Measurements from ENCODE around the gene IER5.
"Not testable (repeated sequence)": the region's sequence is repeated elsewhere in the genome, so short reads cannot be mapped to it uniquely, and the experiment has no call there.

IER5 gene

DNA sequence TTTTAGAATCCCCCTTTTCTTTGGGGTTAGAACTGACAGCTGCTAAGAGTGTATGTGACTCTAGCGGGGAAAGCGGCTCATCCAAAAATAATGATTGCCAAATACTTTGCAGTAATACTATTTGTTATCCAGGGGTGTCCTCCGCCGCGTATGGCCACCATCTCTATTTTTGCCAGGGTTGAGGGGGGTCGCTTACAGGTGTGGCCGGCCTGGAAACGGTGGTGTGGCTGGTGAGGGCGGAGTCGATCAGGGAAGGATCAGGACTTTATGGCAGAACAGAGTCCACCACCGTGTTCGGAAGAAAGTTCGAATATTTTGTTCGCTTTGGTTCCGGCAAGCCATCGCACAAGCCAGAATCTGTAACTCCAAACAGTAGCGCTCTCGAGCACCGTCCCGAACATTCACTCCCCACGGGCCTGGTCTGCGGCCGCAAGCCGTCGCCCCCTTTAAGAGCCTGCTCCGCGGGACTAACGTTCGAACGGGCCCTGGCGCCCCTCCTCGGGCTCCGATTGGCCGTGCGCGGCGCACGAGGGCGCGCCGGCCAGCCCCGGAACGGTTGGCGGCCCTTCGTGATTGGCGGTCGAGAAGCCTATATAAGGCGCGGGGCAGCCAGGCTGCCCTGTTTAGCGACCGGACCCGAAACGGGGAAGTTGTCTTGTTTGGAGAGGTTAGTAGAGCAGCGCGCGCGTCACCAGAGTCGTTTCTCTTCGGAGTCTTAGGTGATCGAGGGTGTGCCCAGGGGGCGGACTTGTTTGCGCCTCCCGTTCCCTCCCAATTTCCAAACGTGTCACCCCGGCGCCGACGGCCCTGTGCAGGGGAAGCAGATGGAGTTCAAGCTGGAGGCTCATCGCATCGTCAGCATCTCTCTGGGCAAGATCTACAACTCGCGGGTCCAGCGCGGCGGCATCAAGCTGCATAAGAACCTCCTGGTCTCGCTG, at the start of gene IER5:
TSS of gene IER5 (plus strand) at position 622 of the 938 bp plus-strand sequence. CDS start at position 825, 203 bp downstream.
- peak; percentile 98 for DNase-seq (ENCODE audit: low spot score)

DNA sequence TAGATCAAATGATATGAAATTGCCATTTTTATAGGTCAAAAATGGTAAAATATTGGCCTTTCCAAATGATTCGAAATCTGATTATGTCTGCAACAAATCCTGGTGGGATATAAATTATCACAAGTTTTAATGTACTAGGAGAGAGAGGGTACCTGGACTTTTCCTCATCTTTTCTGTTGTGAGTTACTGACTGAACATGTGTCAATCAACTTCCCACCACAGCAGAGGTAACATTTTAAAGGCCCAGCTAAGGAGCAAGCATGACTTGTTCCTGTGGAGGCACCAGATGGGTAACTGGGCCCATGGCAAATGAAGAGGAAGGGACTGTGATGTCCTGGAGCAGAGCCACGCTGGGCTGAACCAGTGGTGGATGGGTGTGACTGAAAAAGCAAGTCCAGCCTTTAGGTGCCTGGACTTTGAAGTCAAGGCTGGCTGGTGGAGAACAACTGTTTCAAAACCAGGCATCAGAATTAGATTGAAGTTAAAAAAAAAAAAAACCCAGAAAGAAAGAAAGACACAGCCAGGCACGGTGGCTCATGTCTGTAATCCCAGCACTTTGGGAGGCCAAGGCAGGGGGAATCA, 48.1 kb upstream of the IER5 start:
- no peak for DNase-seq (ENCODE audit: low spot score)

DNA sequence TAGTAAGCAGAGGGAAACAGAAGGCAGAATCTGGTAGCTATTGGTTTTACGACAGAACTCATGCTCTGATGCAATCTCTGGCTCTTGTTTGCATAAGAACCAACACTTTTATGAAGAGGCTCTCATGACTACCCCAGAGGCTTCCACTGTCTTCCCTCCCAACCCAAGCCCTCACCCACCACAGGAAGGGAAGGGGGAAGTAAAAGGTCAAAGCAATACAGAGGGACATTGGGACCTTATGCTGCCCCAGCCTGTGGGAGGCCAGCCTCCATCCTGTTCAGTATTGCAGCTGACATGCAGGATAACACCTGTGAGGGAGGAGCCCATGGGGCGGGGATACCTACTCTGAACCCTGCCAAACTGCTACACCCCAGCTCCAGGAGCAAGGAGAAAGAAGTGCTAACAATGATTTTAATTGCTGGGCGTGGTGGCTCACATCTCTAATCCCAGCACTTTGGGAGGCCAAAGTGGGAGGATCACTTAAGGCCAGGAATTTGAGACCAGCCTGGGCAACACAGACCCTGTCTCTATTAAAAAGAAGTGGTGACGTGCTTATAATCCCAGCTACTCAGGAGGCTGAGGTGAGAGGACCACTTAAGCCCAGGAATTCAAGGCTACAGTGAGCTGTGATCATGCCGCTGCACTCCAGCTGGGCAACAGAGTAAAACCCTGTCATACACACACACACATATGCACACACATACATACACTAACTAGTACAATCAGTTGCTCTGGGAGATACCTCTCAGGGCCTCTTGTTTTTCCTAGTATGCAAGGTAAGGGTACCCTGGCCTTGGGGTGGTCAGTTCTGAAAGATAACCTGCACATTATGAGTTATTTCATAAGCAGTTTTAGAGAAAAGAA, 45.2 kb upstream of the IER5 start:
- DNase-seq (ENCODE audit: low spot score), result no peak

DNA sequence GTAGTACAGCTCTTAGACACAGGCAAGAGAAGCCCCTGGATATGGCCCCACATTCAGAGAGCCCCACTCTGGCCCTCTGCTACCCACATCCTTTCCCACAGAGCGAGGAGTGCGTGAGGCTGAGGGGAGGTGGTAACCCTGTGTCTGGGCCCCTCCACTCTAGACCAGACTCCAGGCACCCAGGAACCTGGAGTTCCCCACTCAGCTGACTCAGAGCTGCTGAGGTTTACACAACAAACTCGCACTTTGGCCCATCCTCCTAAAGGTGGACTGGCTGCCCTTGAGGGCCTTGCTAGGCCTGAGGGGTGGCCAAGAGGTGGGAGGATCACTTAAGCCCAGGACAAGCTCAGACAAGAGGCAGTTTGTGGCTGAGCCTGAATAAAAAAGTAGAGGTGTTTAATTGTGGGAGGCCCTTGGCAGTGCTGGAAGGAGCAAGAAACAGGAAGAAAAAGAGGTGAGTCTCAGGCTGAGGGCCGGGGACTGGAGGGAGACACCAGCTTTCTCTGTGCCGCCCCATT, 44.0 kb upstream of the IER5 start:
- DNase-seq (ENCODE audit: low spot score), result peak; percentile 40

DNA sequence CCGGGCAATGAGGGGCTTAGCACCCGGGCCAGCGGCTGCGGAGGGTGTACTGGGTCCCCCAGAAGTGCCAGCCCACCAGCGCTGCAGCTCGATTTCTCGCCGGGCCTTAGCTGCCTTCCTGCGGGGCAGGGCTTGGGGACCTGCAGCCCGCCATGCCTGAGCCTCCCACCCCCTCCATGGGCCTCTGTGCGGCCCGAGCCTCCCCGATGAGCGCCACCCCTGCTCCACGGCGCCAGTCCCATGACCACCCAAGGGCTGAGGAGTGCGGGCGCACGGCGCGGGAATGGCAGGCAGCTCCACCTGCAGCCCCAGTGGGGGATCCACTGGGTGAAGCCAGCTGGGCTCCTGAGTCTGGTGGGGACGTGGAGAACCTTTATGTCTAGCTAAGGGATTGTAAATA, 42.6 kb upstream of the IER5 start:
- DNase-seq (ENCODE audit: low spot score), result not testable (repeated sequence)

DNA sequence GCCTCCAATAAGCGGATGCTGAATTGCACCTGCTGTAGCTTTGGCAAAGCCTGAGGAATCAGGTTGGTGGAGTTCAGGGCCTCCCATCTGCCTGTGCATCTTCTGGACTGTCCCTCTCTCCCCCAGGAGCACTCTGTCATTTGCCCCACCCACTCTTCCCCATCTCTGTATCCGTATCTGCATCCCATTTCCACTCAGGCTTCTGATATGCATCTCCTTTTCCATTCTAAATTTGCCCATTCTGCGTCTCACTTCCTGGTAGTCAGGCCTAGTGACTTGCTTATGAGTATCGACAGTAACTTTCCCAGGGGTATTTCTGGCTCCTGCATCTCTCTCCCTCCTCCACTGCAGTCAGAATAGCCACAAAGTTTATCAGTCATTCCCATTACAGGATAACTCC, 39.1 kb upstream of the IER5 start:
- no peak for DNase-seq (ENCODE audit: low spot score)

DNA sequence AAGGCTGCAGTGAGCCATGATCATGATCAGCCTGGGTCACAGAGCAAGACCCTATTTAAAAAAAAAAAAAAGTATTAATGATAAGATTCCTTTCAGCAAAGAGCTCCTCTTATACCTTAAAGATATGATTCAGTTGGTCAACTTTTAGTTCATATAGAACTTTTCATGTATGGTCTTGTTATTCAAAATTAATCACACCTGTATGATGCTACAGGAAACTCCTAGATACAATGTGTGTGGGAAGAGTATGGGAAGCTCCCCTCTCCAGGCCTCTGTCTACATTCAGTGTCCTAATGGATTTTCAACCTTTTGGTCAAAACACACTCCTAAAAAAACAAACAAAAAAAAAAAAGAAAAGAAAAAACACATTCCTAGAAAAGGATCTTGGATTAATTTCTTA, 37.6 kb upstream of the IER5 start:
- no peak for DNase-seq (ENCODE audit: low spot score)

DNA sequence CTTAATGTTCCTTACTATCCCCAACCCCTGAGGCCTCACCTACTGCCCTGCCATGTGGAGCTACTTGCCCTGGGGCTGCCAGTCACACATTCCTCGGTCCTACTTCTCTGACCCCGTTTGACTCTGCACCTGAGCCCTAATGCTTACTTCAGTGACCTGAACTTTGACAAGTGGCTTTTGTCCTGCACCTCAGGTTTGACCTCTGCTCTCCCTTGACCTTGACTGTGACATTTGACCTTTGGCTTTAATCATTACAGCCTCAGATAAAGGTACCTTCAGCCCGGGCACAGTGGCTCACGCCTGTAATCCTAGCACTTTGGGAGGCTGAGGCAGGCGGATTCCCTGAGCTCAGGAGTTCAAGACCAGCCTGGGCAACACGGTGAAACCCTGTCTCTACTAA, 31.9 kb upstream of the IER5 start:
- no peak for DNase-seq (ENCODE audit: low spot score)

DNA sequence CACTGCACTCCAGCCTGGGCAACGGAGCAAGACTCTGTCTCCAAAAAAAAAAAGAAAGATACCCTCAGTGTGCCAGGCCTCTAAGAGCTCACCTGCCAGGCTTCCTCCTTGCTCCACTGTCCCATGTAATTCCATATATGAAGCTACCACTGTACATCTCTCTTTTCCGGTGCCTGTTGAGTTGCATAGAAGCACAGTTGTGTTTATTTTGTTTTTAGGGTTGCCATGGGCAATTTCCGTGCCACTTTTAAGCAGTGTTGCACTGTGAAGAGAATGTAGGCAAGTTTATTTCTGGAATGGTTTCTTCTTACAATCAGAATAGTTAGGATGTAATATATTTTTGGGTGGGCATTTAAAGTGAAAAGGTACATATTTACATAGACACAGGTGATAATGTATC, 31.4 kb upstream of the IER5 start:
- DNase-seq (ENCODE audit: low spot score), result no peak

DNA sequence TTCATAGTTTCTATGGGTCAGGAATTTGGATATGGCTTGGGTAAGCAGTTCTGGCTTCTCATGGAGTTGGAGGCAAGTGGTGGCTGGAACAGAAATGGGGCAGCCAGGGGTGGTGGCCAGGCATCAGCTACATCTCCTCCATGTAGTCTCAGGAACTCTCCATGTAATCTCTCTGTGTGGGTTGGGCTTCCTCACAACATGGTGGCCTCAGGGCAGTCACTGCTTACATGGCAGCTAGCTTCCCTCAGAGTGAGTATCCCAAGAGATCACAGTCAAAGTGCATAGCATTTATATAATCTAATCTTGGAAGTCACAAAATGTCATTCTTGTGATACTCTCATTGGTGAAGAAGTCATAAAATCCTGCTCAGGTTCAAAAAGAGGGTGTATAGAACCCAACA, 29.1 kb upstream of the IER5 start:
- DNase-seq (ENCODE audit: low spot score), result no peak

DNA sequence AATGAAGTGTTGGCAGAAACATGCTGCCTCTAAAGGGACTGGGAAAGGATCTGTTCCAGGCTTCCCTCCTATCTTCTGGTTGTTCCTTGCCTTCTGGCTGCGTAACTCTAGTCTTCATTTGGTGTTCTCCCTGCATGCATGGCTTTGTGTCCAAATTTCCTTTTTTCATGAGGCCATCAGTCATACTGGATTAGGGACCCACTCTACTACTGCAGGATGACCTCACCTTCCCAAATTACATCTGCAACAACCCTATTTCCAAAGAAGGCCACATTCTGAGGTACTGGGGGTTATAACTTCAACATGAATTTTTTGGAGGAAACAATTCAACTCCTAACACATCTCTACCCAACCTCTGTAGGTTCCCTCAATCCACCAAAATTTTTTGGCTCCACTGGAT, 28.4 kb upstream of the IER5 start:
- DNase-seq (ENCODE audit: low spot score), result no peak

DNA sequence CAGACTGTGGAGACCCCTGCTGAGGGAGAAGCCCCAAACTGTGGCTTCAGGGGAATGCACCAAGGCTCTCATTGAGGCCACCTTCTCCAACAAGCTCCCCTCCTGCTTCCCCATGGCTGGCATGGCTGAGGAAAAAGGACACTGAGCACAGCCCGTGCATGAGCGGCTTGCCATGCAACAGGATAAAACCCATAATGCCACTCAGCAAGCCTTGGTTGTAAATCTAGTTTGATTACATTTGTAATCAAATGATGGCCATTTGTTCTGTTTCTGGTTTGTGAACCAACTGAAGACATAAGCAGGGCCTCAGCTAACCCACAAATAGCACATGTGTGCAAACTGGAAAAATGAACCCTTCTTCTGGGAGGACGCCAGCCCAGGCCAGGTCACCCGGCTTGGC, 27.6 kb upstream of the IER5 start:
- DNase-seq (ENCODE audit: low spot score), result not testable (repeated sequence)

DNA sequence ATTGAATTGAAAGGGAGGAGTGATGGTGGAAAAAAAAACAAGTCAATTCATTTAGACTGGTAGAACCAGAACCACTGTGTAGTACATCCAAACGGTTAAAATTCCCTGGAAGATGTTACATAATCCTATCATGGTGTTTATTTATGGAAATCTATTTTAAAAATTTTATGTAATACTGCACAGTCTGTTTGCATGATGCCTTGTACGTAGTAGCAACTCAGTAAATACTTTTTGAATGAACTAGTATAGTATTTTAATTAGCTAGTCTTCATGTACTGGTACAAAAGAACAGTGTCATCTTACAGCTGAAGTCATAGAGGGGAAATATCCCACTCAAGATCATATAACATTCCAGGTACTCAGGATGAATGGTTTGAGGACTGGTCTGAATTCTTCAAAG, 27.0 kb upstream of the IER5 start:
- DNase-seq (ENCODE audit: low spot score), result no peak

DNA sequence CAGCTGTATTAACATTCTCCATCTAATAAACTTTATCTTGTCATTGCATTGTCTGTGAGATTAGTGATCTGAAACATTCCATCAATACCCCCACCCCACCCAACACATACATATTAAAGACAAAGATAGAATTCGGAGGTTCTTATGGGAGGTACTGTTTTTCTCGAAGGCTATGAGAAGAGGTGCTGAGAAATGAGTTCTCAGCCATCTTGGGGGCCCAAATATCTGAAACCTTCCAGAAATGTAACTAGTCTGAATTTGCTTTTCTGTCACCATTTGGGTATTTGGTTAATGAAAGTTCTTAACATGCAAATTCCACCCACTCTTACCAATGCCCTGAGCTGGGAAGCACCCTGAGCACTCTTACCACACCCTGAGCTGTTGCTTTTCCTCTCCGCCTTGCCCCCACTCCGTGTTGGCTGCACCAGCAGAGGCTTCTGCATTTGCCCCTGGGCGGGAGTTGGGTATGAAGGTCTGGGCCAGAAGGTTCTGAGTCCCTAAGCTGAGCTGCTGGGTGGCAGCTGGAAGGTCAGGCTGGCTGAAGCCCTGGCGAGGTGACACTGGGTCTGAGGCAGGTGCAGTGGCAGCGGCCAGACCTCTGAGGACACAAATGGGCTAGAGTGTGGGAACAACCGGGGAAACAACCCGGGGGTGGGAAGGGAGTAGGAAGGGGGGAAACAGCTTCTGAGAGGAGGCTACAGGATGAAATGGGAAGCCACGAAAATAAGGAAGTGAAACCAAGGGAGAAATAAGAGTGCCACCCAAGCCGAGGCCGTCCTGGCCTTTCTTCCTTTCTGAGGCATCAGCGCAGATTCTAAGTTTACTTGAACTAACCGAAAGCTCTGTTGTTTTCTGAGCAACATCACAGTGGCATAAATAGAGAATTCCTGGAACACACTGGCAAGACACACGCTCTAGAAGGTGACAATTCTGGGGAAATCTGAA, 26.3 kb upstream of the IER5 start:
- DNase-seq (ENCODE audit: low spot score), result peak; percentile 30

DNA sequence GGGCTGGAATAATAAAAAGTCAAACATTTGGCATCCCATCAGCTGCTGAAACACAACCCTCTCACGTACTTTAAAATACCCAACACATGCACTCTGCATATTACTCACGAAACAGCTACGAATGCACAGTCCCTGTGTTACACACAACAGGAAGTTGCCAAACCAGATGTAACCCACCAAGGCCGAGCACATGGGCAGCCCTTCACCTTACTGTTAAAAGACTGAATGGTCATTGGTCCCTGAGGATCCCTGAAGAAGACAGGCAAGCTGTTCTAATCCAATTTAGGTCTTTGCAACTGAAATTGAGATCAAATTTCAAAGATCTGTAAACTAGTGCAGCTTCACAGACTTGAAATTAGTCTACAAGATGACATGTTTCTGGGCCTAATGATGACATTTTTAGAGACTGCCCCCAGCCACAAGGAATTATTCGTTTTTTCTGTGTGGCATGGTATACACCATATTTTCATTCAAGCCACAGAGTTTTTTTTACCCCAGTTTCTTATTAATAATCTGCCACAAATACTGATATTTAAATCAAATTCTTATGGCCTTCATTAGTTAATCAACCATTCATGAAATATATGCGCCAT, 25.6 kb upstream of the IER5 start:
- DNase-seq (ENCODE audit: low spot score), result peak; percentile 47

DNA sequence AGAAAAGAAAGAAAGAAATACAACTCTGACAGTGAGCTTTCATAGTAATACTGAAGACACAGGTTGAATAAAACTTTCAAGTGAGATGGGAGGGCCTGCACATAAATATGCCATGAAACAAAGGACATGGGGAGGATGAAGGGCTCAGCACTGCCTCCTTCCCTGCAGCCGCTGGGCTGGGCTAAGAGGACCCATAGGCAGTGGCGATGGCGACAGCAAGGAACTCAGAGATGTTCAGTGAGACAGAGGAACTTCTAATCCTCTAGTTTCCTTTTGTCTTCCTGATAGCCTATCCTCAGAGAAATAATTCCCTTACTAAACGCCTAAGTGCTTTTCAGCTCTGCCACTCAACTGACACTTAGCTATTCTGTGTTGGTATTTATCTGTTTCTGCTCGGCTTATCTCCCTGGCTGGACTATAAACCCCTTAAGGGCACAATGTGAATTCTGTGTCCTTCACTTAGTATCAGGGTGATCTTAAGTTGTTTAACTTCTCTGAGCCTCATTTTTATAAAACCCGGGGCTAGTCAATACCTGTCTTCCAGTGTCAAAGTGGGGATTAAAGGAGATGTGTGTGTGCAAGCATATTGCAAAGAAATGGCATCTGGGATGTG, 24.4 kb upstream of the IER5 start:
- DNase-seq (ENCODE audit: low spot score), result no peak

DNA sequence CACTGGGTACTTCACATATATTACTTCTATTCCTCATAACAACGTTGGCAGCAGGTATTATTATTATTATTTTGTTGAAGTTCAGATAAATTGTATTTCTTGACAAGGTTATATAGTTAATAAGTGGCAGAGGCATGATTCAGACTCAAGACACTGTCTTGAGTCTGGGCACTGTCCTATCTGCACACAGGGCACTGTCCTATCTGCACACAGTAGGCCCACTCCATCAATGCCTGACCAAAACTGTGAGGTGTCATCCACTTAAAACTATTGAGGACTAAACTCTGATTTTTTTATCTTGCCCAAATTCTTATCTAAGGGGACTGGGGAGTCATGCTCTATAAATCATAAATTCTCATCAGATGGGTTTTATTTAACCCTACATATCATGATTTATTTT, 23.8 kb upstream of the IER5 start:
- DNase-seq (ENCODE audit: low spot score), result no peak

DNA sequence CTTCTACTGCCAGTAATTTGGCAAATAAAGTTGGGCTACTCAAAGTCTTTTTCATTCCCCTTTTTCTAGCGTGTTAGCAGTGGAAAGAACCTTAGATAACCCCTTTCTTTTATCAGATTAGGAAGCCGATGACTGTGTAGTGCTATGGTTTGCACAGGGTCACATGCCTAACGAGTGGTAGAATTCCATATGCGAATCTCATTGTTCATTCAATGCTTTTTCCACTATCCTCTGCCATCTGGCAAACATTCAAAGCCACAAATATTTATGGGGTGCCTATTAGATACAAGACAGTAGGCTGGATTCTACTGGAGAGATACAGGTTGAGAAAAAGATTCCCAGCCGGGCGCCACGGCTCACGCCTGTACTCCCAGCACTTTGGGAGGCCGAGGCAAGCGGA, 14.9 kb upstream of the IER5 start:
- DNase-seq (ENCODE audit: low spot score), result no peak

DNA sequence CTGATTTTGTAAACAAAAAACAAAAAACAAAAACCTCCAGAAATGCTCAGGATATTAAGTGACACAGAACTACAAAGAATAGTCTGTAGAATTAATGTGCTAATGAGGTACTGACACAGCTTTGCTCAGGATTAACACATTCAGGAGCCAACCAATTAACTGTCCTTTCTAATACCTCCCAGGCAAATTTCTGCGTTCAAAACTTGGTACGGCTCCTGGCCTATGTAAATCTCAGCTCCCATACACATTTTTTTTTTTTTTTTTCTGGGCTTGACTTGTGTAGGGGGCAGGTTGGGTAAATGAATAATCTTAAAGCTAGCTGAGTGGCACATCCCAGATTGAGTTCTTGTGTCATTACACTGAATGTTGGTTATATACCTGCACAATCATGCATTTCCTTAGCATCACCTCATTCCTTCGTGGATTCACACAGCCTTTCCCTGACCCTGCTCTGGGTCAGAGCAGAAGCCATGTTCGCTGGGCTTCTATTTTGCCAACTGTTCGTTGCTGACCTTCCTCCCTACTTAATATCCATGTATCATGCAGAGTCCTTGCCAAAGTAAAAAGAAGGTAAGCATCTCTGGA, 12.6 kb upstream of the IER5 start:
- DNase-seq (ENCODE audit: low spot score), result no peak

DNA sequence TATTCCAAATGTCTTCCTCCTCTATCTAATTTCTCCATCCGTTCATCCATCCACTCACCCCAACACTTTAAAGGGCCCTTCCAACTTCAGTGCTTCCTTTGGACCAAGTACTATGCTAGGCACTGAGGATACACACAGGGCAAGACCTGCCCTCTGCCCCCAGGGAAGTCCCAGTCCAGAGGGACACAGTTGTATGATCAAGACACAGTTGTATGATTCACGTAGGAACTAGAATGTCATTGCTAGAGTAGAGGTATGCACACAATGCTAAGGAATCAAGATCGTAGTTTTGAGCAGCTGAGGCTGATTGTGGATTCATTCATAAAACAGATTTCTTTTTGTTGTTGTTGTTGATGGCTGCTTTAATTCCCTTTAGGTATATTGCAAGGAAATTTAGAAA, 11.6 kb upstream of the IER5 start:
- DNase-seq (ENCODE audit: low spot score), result no peak

Data from CD4-positive, alpha-beta T cell treated with Interleukin-2 at 100 ng/mL for 4 hours (primary cell).